ENCODE results near the gene ATOSB.

The ATOSB gene

DNA sequence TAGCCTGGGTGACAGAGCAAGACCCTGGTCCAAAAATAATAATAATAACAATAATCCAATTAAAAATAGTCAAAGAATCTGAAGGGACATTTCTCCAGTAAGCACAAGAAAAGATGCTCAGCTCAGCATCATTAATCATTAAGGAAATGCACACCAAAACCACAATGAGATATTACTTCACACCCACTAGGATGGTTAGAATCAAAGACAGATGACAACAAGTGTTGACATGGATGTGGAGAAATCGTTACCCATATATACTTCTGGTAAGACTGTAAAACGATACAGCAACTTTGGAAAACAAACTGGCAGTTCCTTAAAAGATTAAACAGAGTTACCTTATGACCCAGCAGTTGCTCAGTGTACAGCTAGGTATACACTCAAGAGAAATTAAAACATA, 30.6 kb downstream of the ATOSB start:
- TF ChIP-seq FEZF1 (tag by site-specific recombination; IDR thresholded peaks at IDR 0.05) (no peak), ZSCAN16 (tag by site-specific recombination; IDR thresholded peaks at IDR 0.05) (no peak), ZNF114 (tag by site-specific recombination; IDR thresholded peaks at IDR 0.05) (no peak), MZF1 (tag by site-specific recombination; IDR thresholded peaks at IDR 0.05; ENCODE audit: borderline replicate concordance) (no peak), ZBTB17 (tag by site-specific recombination; IDR thresholded peaks at IDR 0.05) (no peak), ZBTB21 (tag by site-specific recombination; IDR thresholded peaks at IDR 0.05) (no peak), ZNF138 (tag by site-specific recombination; IDR thresholded peaks at IDR 0.05; ENCODE audit: borderline replicate concordance) (no peak), ZNF544 (tag by site-specific recombination; IDR thresholded peaks at IDR 0.05) (no peak)
- TF ChIP-seq, protein P1, sequence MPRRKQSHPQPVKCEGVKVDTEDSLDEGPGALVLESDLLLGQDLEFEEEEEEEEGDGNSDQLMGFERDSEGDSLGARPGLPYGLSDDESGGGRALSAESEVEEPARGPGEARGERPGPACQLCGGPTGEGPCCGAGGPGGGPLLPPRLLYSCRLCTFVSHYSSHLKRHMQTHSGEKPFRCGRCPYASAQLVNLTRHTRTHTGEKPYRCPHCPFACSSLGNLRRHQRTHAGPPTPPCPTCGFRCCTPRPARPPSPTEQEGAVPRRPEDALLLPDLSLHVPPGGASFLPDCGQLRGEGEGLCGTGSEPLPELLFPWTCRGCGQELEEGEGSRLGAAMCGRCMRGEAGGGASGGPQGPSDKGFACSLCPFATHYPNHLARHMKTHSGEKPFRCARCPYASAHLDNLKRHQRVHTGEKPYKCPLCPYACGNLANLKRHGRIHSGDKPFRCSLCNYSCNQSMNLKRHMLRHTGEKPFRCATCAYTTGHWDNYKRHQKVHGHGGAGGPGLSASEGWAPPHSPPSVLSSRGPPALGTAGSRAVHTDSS (tag by site-specific recombination; IDR thresholded peaks at IDR 0.05) = no peak
- TF ChIP-seq, protein P2, sequence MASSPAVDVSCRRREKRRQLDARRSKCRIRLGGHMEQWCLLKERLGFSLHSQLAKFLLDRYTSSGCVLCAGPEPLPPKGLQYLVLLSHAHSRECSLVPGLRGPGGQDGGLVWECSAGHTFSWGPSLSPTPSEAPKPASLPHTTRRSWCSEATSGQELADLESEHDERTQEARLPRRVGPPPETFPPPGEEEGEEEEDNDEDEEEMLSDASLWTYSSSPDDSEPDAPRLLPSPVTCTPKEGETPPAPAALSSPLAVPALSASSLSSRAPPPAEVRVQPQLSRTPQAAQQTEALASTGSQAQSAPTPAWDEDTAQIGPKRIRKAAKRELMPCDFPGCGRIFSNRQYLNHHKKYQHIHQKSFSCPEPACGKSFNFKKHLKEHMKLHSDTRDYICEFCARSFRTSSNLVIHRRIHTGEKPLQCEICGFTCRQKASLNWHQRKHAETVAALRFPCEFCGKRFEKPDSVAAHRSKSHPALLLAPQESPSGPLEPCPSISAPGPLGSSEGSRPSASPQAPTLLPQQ (tag by site-specific recombination; IDR thresholded peaks at IDR 0.05) = no peak
- TF ChIP-seq, protein P3, sequence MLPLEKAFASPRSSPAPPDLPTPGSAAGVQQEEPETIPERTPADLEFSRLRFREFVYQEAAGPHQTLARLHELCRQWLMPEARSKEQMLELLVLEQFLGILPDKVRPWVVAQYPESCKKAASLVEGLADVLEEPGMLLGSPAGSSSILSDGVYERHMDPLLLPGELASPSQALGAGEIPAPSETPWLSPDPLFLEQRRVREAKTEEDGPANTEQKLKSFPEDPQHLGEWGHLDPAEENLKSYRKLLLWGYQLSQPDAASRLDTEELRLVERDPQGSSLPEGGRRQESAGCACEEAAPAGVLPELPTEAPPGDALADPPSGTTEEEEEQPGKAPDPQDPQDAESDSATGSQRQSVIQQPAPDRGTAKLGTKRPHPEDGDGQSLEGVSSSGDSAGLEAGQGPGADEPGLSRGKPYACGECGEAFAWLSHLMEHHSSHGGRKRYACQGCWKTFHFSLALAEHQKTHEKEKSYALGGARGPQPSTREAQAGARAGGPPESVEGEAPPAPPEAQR (tag by site-specific recombination; IDR thresholded peaks at IDR 0.05) = no peak
- TF ChIP-seq, protein P4, sequence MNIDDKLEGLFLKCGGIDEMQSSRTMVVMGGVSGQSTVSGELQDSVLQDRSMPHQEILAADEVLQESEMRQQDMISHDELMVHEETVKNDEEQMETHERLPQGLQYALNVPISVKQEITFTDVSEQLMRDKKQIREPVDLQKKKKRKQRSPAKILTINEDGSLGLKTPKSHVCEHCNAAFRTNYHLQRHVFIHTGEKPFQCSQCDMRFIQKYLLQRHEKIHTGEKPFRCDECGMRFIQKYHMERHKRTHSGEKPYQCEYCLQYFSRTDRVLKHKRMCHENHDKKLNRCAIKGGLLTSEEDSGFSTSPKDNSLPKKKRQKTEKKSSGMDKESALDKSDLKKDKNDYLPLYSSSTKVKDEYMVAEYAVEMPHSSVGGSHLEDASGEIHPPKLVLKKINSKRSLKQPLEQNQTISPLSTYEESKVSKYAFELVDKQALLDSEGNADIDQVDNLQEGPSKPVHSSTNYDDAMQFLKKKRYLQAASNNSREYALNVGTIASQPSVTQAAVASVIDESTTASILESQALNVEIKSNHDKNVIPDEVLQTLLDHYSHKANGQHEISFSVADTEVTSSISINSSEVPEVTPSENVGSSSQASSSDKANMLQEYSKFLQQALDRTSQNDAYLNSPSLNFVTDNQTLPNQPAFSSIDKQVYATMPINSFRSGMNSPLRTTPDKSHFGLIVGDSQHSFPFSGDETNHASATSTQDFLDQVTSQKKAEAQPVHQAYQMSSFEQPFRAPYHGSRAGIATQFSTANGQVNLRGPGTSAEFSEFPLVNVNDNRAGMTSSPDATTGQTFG (tag by site-specific recombination; IDR thresholded peaks at IDR 0.05; ENCODE audit: borderline replicate concordance) = no peak
- TF ChIP-seq, protein P5, sequence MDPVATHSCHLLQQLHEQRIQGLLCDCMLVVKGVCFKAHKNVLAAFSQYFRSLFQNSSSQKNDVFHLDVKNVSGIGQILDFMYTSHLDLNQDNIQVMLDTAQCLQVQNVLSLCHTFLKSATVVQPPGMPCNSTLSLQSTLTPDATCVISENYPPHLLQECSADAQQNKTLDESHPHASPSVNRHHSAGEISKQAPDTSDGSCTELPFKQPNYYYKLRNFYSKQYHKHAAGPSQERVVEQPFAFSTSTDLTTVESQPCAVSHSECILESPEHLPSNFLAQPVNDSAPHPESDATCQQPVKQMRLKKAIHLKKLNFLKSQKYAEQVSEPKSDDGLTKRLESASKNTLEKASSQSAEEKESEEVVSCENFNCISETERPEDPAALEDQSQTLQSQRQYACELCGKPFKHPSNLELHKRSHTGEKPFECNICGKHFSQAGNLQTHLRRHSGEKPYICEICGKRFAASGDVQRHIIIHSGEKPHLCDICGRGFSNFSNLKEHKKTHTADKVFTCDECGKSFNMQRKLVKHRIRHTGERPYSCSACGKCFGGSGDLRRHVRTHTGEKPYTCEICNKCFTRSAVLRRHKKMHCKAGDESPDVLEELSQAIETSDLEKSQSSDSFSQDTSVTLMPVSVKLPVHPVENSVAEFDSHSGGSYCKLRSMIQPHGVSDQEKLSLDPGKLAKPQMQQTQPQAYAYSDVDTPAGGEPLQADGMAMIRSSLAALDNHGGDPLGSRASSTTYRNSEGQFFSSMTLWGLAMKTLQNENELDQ (tag by site-specific recombination; IDR thresholded peaks at IDR 0.05; ENCODE audit: low read depth) = no peak
- TF ChIP-seq, protein P6, sequence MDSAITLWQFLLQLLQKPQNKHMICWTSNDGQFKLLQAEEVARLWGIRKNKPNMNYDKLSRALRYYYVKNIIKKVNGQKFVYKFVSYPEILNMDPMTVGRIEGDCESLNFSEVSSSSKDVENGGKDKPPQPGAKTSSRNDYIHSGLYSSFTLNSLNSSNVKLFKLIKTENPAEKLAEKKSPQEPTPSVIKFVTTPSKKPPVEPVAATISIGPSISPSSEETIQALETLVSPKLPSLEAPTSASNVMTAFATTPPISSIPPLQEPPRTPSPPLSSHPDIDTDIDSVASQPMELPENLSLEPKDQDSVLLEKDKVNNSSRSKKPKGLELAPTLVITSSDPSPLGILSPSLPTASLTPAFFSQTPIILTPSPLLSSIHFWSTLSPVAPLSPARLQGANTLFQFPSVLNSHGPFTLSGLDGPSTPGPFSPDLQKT (IDR thresholded peaks at IDR 0.05; ENCODE audit: borderline replicate concordance, low read depth, low read length) = no peak
- TF ChIP-seq, protein P7, sequence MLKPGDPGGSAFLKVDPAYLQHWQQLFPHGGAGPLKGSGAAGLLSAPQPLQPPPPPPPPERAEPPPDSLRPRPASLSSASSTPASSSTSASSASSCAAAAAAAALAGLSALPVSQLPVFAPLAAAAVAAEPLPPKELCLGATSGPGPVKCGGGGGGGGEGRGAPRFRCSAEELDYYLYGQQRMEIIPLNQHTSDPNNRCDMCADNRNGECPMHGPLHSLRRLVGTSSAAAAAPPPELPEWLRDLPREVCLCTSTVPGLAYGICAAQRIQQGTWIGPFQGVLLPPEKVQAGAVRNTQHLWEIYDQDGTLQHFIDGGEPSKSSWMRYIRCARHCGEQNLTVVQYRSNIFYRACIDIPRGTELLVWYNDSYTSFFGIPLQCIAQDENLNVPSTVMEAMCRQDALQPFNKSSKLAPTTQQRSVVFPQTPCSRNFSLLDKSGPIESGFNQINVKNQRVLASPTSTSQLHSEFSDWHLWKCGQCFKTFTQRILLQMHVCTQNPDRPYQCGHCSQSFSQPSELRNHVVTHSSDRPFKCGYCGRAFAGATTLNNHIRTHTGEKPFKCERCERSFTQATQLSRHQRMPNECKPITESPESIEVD (tag by site-specific recombination; IDR thresholded peaks at IDR 0.05) = no peak
- ChIA-PET CTCF (interaction anchor here (1.2 kb wide), 2 partner anchors 8 to 11 kb away, joined by 3 to 5 read pairs; partner anchors contain the start of gene PIGO), POLR2A (interaction anchor here (1.0 kb wide), 1 partner anchor 30 kb away, joined by 3 read pairs; no protein-coding TSS in a partner anchor)
- Histone ChIP-seq H3K4me3 (ENCODE audit: low read depth, low read length) (no peak overlapping the region), H3K36me3 (ENCODE audit: control insufficient read depth in 2 of 2, insufficient read depth in 1 of 2, low read length in 2 of 2) (peaks cover 4 to 41% of the 10 kb centered on the region in 2 experiments; a peak in 2 of 3 replicates), H3K9me3 (ENCODE audit: control insufficient read depth, insufficient read depth, low read depth, low read length) (no peaks in the 10 kb centered on the region), H3K4me1 (ENCODE audit: control insufficient read depth, insufficient read depth, low read length) (no peaks in the 10 kb centered on the region), H3K27ac (ENCODE audit: extremely low read depth, low read depth, low read length) (no peak overlapping the region)
